ENCODE data around the gene CCL24. TPM values are rescaled to one million over a fixed set of nuclear protein-coding genes. Genes with fewer than 3 reads are reported as not detected.
"Not testable (repeated sequence)": the region's sequence is repeated elsewhere in the genome, so short reads cannot be mapped to it uniquely, and the experiment has no call there.

The CCL24 gene
- polyA plus RNA-seq, 1 donor = 32.1 TPM

GRCh38 chr7:75808106-75808505 is 5.5 kb downstream of the CCL24 start:
- Histone ChIP-seq H3K4me3 (ENCODE audit: low read length) (no peak overlapping the region), H3K36me3 (ENCODE audit: control insufficient read depth, insufficient read depth, low read length) (no peaks in the 10 kb centered on the region), H3K9me3 (ENCODE audit: control insufficient read depth, low read depth, low read length) (peaks cover 4% of the 10 kb centered on the region), H3K27ac (ENCODE audit: low read length) (no peak overlapping the region), H3K27me3 (ENCODE audit: control insufficient read depth, insufficient read depth, low read length) (no peaks in the 10 kb centered on the region), H3K4me1 (ENCODE audit: control insufficient read depth, insufficient read depth, low read length) (no peaks in the 10 kb centered on the region)
- no peak for DNase-seq
- WGBS (ENCODE audit: insufficient coverage, low lambda C conversion rate) = 82% methylated on average over 2 of the region's 6 CpGs

- no peak overlapping the region for H3K4me3 ChIP-seq (ENCODE audit: low read length)
- no peaks in the 10 kb centered on the region for H3K27me3 ChIP-seq (ENCODE audit: control insufficient read depth, insufficient read depth, low read length)
- H3K4me1 ChIP-seq (ENCODE audit: control insufficient read depth, insufficient read depth, low read length) = no peaks in the 10 kb centered on the region
- WGBS (ENCODE audit: insufficient coverage, low lambda C conversion rate) = no CpG with 5 or more reads among the region's 9 CpGs
- no peaks in the 10 kb centered on the region for H3K36me3 ChIP-seq (ENCODE audit: control insufficient read depth, insufficient read depth, low read length)
- DNase-seq = no peak
- peaks cover 4% of the 10 kb centered on the region for H3K9me3 ChIP-seq (ENCODE audit: control insufficient read depth, low read depth, low read length)
- no peak overlapping the region for H3K27ac ChIP-seq (ENCODE audit: low read length)
These were observed 6.2 kb downstream of the CCL24 start for GRCh38 chr7:75807452-75807851.

DNA sequence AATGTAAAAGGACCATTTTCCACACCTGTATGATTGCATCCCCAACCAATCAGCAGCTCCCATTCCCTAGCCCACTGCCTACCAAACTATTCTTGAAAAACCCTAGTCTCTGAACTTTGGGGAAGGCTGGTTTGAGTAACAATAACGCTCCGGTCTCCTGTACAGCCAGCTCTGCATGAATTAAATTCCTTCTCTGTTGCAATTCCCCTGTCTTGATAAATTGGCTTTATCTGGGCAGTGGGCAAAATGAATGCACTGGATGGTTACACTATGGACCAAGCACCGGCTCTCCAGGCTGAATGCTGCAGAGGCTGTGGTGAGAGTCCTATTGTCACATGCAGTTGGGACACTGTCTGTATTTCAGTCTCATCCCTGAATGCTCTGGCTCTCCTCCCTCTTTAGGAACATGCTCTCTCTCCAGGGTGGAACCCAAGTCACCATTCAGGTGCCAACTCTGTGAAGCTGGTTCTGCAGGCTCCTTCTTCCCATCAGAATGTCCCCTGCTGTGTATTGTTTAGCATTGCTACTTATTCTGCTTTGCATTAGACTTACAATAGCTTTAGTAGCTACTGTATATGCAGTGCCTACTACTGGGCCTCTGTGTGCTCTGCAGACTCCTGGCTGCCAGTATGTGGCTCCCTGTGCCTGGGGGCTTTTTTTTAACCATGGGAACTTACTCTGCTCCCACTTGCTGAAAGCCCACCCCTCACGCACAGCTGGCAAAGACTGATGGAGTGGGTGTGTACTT is 6.9 kb downstream of the CCL24 start:
- WGBS (ENCODE audit: insufficient coverage, low lambda C conversion rate) = no CpG with 5 or more reads among the region's 4 CpGs

DNA sequence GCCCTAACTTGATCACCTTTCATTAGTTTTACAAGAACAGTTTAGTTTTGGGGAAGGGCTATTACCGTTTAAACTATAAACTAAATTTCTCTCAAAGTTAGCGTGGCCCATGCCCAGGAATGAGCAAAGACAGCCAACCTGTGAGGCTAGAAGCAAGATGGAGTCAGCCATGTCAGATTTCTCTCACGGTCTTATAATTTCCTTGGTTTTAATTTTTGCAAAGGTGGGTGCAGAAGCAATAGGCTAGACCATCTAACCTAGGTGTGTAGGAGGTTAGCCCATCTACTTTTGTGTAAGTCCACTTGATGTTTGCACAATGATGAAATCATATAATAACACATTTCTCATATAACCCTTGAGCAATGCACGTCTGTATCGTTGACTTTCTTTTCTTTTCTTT is 8.9 kb downstream of the CCL24 start:
- Histone ChIP-seq H3K4me3 (ENCODE audit: low read length) (no peak overlapping the region), H3K27ac (ENCODE audit: low read length) (no peak overlapping the region), H3K36me3 (ENCODE audit: control insufficient read depth, insufficient read depth, low read length) (no peaks in the 10 kb centered on the region), H3K27me3 (ENCODE audit: control insufficient read depth, insufficient read depth, low read length) (no peaks in the 10 kb centered on the region), H3K9me3 (ENCODE audit: control insufficient read depth, low read depth, low read length) (peaks cover 4% of the 10 kb centered on the region), H3K4me1 (ENCODE audit: control insufficient read depth, insufficient read depth, low read length) (no peaks in the 10 kb centered on the region)
- no peak for DNase-seq
- 100% methylated on average over 2 of the region's 5 CpGs for WGBS (ENCODE audit: insufficient coverage, low lambda C conversion rate)

More for the DNA sequence above, 6.9 kb downstream of the CCL24 start:
- Histone ChIP-seq H3K27me3 (ENCODE audit: control insufficient read depth, insufficient read depth, low read length) (no peaks in the 10 kb centered on the region), H3K9me3 (ENCODE audit: control insufficient read depth, low read depth, low read length) (peaks cover 4% of the 10 kb centered on the region), H3K4me1 (ENCODE audit: control insufficient read depth, insufficient read depth, low read length) (no peaks in the 10 kb centered on the region), H3K27ac (ENCODE audit: low read length) (no peak overlapping the region), H3K4me3 (ENCODE audit: low read length) (no peak overlapping the region), H3K36me3 (ENCODE audit: control insufficient read depth, insufficient read depth, low read length) (no peaks in the 10 kb centered on the region)
- no peak for DNase-seq

GRCh38 chr7:75804004-75804403 is 9.6 kb downstream of the CCL24 start:
- H3K27me3 ChIP-seq (ENCODE audit: control insufficient read depth, insufficient read depth, low read length) = no peaks in the 10 kb centered on the region
- WGBS (ENCODE audit: insufficient coverage, low lambda C conversion rate) = no CpG with 5 or more reads among the region's 2 CpGs
- H3K27ac ChIP-seq (ENCODE audit: low read length) = no peak overlapping the region
- no peaks in the 10 kb centered on the region for H3K4me1 ChIP-seq (ENCODE audit: control insufficient read depth, insufficient read depth, low read length)
- H3K36me3 ChIP-seq (ENCODE audit: control insufficient read depth, insufficient read depth, low read length) = no peaks in the 10 kb centered on the region
- H3K4me3 ChIP-seq (ENCODE audit: low read length) = no peak overlapping the region
- peaks cover 4% of the 10 kb centered on the region for H3K9me3 ChIP-seq (ENCODE audit: control insufficient read depth, low read depth, low read length)
- DNase-seq = no peak

DNA sequence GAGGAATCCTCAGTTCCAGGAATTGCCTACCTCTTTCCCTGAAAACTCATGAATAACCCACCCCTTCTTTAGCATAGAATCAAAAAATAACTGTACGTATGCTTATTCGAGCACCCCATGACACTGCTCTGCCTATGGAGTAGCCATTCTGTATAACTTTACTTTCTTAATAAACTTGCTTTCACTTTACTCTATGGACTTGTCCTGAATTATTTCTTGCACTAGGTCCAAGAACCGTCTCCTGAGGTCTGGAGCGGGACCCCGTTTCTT is 11.1 kb downstream of the CCL24 start:
- no peak for DNase-seq
- Histone ChIP-seq H3K4me1 (ENCODE audit: control insufficient read depth, insufficient read depth, low read length) (no peaks in the 10 kb centered on the region), H3K27me3 (ENCODE audit: control insufficient read depth, insufficient read depth, low read length) (no peaks in the 10 kb centered on the region), H3K36me3 (ENCODE audit: control insufficient read depth, insufficient read depth, low read length) (no peaks in the 10 kb centered on the region), H3K27ac (ENCODE audit: low read length) (no peak overlapping the region), H3K9me3 (ENCODE audit: control insufficient read depth, low read depth, low read length) (peaks cover 4% of the 10 kb centered on the region), H3K4me3 (ENCODE audit: low read length) (no peak overlapping the region)
- 100% methylated on average over 3 of the region's 5 CpGs for WGBS (ENCODE audit: insufficient coverage, low lambda C conversion rate)

DNA sequence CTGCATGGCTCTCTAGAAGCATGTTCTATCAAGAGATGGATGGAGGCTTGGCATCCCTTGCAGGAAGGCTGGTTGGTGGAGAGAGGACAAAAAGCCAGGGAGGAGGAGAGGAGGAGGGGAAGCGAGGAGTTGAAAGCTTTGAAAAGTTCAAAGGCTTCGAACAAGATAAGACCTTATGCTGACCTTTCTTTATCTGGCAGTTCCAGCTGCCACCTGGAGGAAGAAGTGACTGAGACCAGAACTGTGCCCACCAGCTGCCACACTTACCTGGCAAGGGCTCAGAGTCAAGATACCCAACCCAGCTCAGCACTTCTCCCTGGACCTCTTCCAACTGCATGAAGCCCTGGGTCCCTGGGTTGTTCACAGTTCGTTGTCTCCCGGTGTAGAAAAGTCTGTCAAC is 14.8 kb downstream of the CCL24 start:
- Histone ChIP-seq H3K4me3 (ENCODE audit: low read length) (no peak overlapping the region), H3K36me3 (ENCODE audit: control insufficient read depth, insufficient read depth, low read length) (no peaks in the 10 kb centered on the region)

DNA sequence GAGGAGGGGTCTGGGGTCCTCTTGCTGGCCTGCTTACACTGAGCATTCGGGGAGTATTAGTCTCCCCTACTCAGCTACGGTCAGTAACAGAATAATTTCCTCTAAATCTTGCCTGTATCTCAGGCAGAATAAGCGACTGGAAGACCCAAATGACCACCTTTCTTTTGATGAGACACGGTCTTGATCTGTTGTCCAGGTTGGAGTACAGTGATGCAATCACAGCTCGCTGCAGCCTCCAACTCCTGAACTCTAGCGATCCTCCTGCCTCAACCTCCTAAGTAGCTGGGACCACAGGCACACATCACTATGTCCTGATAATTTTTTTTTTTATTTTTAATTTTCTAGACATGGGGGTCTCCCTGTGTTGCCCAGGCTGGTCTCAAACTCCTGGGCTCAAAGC is 17.2 kb downstream of the CCL24 start:
- no peak overlapping the region for H3K4me3 ChIP-seq (ENCODE audit: low read length)
- H3K27ac ChIP-seq (ENCODE audit: low read length) = no peak overlapping the region
- H3K27me3 ChIP-seq (ENCODE audit: control insufficient read depth, insufficient read depth, low read length) = no peaks in the 10 kb centered on the region
- no CpG with 5 or more reads among the region's 6 CpGs for WGBS (ENCODE audit: insufficient coverage, low lambda C conversion rate)
- H3K9me3 ChIP-seq (ENCODE audit: control insufficient read depth, low read depth, low read length) = no peaks in the 10 kb centered on the region
- no peaks in the 10 kb centered on the region for H3K36me3 ChIP-seq (ENCODE audit: control insufficient read depth, insufficient read depth, low read length)
- no peaks in the 10 kb centered on the region for H3K4me1 ChIP-seq (ENCODE audit: control insufficient read depth, insufficient read depth, low read length)
- no peak for DNase-seq

More for the DNA sequence above, 14.8 kb downstream of the CCL24 start:
- no peak for DNase-seq
- no peak overlapping the region for H3K27ac ChIP-seq (ENCODE audit: low read length)
- no CpG with 5 or more reads among the region's 4 CpGs for WGBS (ENCODE audit: insufficient coverage, low lambda C conversion rate)
- no peaks in the 10 kb centered on the region for H3K4me1 ChIP-seq (ENCODE audit: control insufficient read depth, insufficient read depth, low read length)
- H3K9me3 ChIP-seq (ENCODE audit: control insufficient read depth, low read depth, low read length) = no peaks in the 10 kb centered on the region
- H3K27me3 ChIP-seq (ENCODE audit: control insufficient read depth, insufficient read depth, low read length) = no peaks in the 10 kb centered on the region

GRCh38 chr7:75795831-75796285 is 17.7 kb downstream of the CCL24 start:
- no peak overlapping the region for H3K27ac ChIP-seq (ENCODE audit: low read length)
- DNase-seq = no peak
- no peaks in the 10 kb centered on the region for H3K27me3 ChIP-seq (ENCODE audit: control insufficient read depth, insufficient read depth, low read length)
- H3K36me3 ChIP-seq (ENCODE audit: control insufficient read depth, insufficient read depth, low read length) = no peaks in the 10 kb centered on the region
- H3K4me3 ChIP-seq (ENCODE audit: low read length) = no peak overlapping the region
- WGBS (ENCODE audit: insufficient coverage, low lambda C conversion rate) = no CpG with 5 or more reads among the region's 9 CpGs
- no peaks in the 10 kb centered on the region for H3K9me3 ChIP-seq (ENCODE audit: control insufficient read depth, low read depth, low read length)
- no peaks in the 10 kb centered on the region for H3K4me1 ChIP-seq (ENCODE audit: control insufficient read depth, insufficient read depth, low read length)

- 100% methylated on average over 1 of the region's 2 CpGs for WGBS (ENCODE audit: insufficient coverage, low lambda C conversion rate)
- H3K9me3 ChIP-seq (ENCODE audit: control insufficient read depth, low read depth, low read length) = no peaks in the 10 kb centered on the region
These were observed 19.9 kb downstream of the CCL24 start for GRCh38 chr7:75793676-75794075.

GRCh38 chr7:75792567-75792966 is 21.0 kb downstream of the CCL24 start:
- H3K4me1 ChIP-seq (ENCODE audit: control insufficient read depth, insufficient read depth, low read length); H3K27ac ChIP-seq (ENCODE audit: low read length): not testable (repeated sequence)

More at GRCh38 chr7:75793676-75794075, 19.9 kb downstream of the CCL24 start:
- Histone ChIP-seq H3K4me1 (ENCODE audit: control insufficient read depth, insufficient read depth, low read length) (no peaks in the 10 kb centered on the region), H3K27ac (ENCODE audit: low read length) (no peak overlapping the region), H3K36me3 (ENCODE audit: control insufficient read depth, insufficient read depth, low read length) (no peaks in the 10 kb centered on the region), H3K4me3 (ENCODE audit: low read length) (no peak overlapping the region), H3K27me3 (ENCODE audit: control insufficient read depth, insufficient read depth, low read length) (no peaks in the 10 kb centered on the region)
- no peak for DNase-seq

More at GRCh38 chr7:75792567-75792966, 21.0 kb downstream of the CCL24 start:
- not testable (repeated sequence) for H3K9me3 ChIP-seq (ENCODE audit: control insufficient read depth, low read depth, low read length); H3K36me3 ChIP-seq (ENCODE audit: control insufficient read depth, insufficient read depth, low read length); H3K27me3 ChIP-seq (ENCODE audit: control insufficient read depth, insufficient read depth, low read length); H3K4me3 ChIP-seq (ENCODE audit: low read length); DNase-seq
- WGBS (ENCODE audit: insufficient coverage, low lambda C conversion rate) = no CpG with 5 or more reads among the region's 5 CpGs
